GM12878 (cell line): ENCODE measurements around the gene PLCB4.

Experiments
- BHLHE40 ChIP-seq, 2 experiments: fragments of 450-650 bp in 1 of 2; IDR thresholded peaks; 2 replicates each; pipeline ENCODE4 v1.6.1; 2011 to 2017; ENCODE audit warnings: low read depth in 2 of 2, borderline replicate concordance in 1 of 2, improper control_type of control experiment in 1 of 2, low read length in 1 of 2, mild to moderate bottlenecking in 1 of 2
- CTCF ChIP-seq, 3 experiments: IDR thresholded peaks in 2 of 3; conservative IDR thresholded peaks in 1 of 3; 2 replicates each; pipeline ENCODE4 v1.5.1; 2011; ENCODE audit warnings: low read depth in 3 of 3, low read length in 3 of 3, mild to moderate bottlenecking in 3 of 3, control low read depth in 2 of 3, moderate library complexity in 2 of 3, inconsistent platforms in 1 of 3, mixed read lengths in 1 of 3; ENCODE audit not compliant: control insufficient read depth in 2 of 3, insufficient read depth in 1 of 3; ENCODE audit errors: extremely low read depth in 1 of 3
- EZH2 ChIP-seq: IDR thresholded peaks from 2 replicates; pipeline ENCODE4 v1.6.1; 2012; ENCODE audit warnings: low read depth, mild to moderate bottlenecking, control low read depth, inconsistent platforms, low read length, borderline replicate concordance; ENCODE audit not compliant: control insufficient read depth
- HDAC2 ChIP-seq: fragments of 200-600 bp; sonication (generic); IDR thresholded peaks from 2 replicates; pipeline ENCODE4 v1.6.1; 2017
- POLR2A ChIP-seq: IDR thresholded peaks from 2 replicates; pipeline ENCODE4 v1.6.1; 2011; ENCODE audit warnings: low read depth, mild to moderate bottlenecking, low read length
- POLR2AphosphoS5 ChIP-seq: IDR thresholded peaks from 2 replicates; pipeline ENCODE4 v1.6.1; 2011; ENCODE audit warnings: mild to moderate bottlenecking, low read length, inconsistent platforms
- USF2 ChIP-seq: IDR thresholded peaks from 2 replicates; pipeline ENCODE4 v1.6.1; 2011; ENCODE audit warnings: low read depth, low read length, improper control_type of control experiment, borderline replicate concordance
- YY1 ChIP-seq: IDR thresholded peaks from 2 replicates; pipeline ENCODE4 v1.6.1; 2011; ENCODE audit warnings: low read depth, mild to moderate bottlenecking, low read length
- ZBTB4 ChIP-seq: fragments of 450-650 bp; formaldehyde crosslinking; IDR thresholded peaks from 2 replicates; pipeline ENCODE4 v1.4.0; 2022; ENCODE audit warnings: mild to moderate bottlenecking, moderate library complexity
- ZNF24 ChIP-seq: fragments of 450-650 bp; IDR thresholded peaks from 2 replicates; pipeline ENCODE4 v1.6.1; 2017; ENCODE audit warnings: antibody characterized with exemption, mild to moderate bottlenecking

- no peak for TF ChIP-seq ZBTB4 (CRISPR knock-in tag)
- no peak for TF ChIP-seq CTCF (IDR thresholded peaks at IDR 0.05 in 2 of 3, conservative IDR thresholded peaks at IDR 0.05 in 1 of 3; ENCODE audit: control insufficient read depth in 2 of 3, extremely low read depth in 1 of 3, insufficient read depth in 1 of 3, low read depth in 3 of 3, low read length in 3 of 3)
- no peak for TF ChIP-seq BHLHE40 (IDR thresholded peaks at IDR 0.05; ENCODE audit: borderline replicate concordance in 1 of 2, low read depth in 2 of 2, low read length in 1 of 2)
- no peak for TF ChIP-seq YY1
- no peak for TF ChIP-seq POLR2AphosphoS5
- TF ChIP-seq ZNF24: no peak
- no peak for TF ChIP-seq POLR2A
- no peak for TF ChIP-seq HDAC2
- no peak for TF ChIP-seq USF2
- no peak for TF ChIP-seq EZH2
These were observed 237.6 kb downstream of the PLCB4 start for GRCh38 chr20:9306521-9306920.
